ENCODE measurements around the gene PNPLA5. TPM values are rescaled to one million over a fixed set of nuclear protein-coding genes. Genes with fewer than 3 reads are reported as not detected.

PNPLA5 gene
- total and polyA plus RNA-seq, 2 of the 8 experiments (the other 6 are each of a cell fraction or from before 2014, with no cell fraction given), result 3.9 to 6.8 TPM

DNA sequence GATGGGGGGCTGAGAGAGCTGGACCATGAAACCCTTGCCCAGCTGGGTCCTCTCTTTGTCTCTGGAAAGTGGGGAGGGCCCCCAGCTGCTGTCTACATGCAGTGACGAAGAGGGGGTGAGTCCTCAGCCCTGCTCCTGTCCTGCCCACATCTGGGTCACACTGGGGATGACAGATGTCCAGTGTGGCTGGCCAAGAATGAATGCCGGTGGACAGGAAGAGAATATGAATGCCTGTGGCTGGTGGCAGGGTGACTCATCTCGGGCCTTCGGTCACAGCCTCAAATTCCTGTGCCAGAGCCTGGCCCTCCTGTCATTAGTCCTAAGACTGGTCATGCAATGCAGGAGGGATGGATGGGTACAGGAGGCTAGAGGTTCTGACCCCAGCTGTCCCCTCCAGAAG is 29.6 kb upstream of the PNPLA5 start:
- FAIRE-seq, result no peak
- H3K27me3 ChIP-seq (replicated peaks in 1 of 4; ENCODE audit: control insufficient read depth in 3 of 4, extremely low read depth in 1 of 4, insufficient read depth in 3 of 4, low read length in 3 of 4), result no peaks in the 10 kb centered on the region; a peak in 1 of 7 replicates
- H4K5ac ChIP-seq (ENCODE audit: insufficient read length, low read depth, low read length), result no peak overlapping the region
- peak overlapping the region; percentile 75; the same call in 1 of the 2 replicates for H2BK12ac ChIP-seq (ENCODE audit: low read depth, low read length)
- H3K23ac ChIP-seq (ENCODE audit: insufficient read length), result no peak overlapping the region
- H2AK5ac ChIP-seq (ENCODE audit: low read depth, low read length), result 0 out of 2 replicates have a peak overlapping the region, but pooled peaks have one; percentile 75
- H2BK15ac ChIP-seq (ENCODE audit: low read length), result peak overlapping the region; percentile 3; the same call in 1 of the 2 replicates
- TF ChIP-seq ASH2L (IDR thresholded peaks at IDR 0.05; ENCODE audit: low read length) (no peak), TBP (IDR thresholded peaks at IDR 0.05; ENCODE audit: low read depth, low read length) (no peak), CHD2 (IDR thresholded peaks at IDR 0.05; ENCODE audit: low read length) (no peak), POU5F1 (IDR thresholded peaks at IDR 0.05; ENCODE audit: low read depth, low read length) (no peak), SP2 (IDR thresholded peaks at IDR 0.05; ENCODE audit: low read length) (no peak), EP300 (IDR thresholded peaks at IDR 0.05; ENCODE audit: borderline replicate concordance in 1 of 2, low read depth in 2 of 2, low read length in 2 of 2) (no peak), CTCF (IDR thresholded peaks at IDR 0.05; ENCODE audit: control extremely low read depth in 1 of 3, insufficient read depth in 1 of 3, low read depth in 1 of 3, low read length in 3 of 3) (no peak), POLR2A (IDR thresholded peaks at IDR 0.05; ENCODE audit: control extremely low read depth in 1 of 2, low read depth in 2 of 2, low read length in 2 of 2) (no peak), GABPA (IDR thresholded peaks at IDR 0.05; ENCODE audit: borderline replicate concordance, insufficient read depth, low read length) (no peak)
- H2BK5ac ChIP-seq (ENCODE audit: low read depth, low read length), result 0 out of 2 replicates have a peak overlapping the region, but pooled peaks have one; percentile 52
- peaks cover 5% of the 10 kb centered on the region for H3K79me1 ChIP-seq (ENCODE audit: low read depth, low read length)
- H3K4me1 ChIP-seq (replicated peaks in 1 of 4; ENCODE audit: control insufficient read depth in 3 of 4, insufficient read depth in 4 of 4, low read length in 3 of 4), result peaks cover 8 to 23% (median 18%) of the 10 kb centered on the region in 4 experiments
- no peak overlapping the region for H3K4me2 ChIP-seq (ENCODE audit: insufficient read depth in 1 of 2, low read depth in 2 of 2, low read length in 2 of 2)
- no peaks in the 10 kb centered on the region for H3K9me3 ChIP-seq (ENCODE audit: insufficient read depth in 2 of 2, low read depth in 1 of 2, low read length in 1 of 2)
- no peak overlapping the region for H4K91ac ChIP-seq (replicated peaks; ENCODE audit: insufficient read length, low read length)
- ChIA-PET CTCF (ENCODE audit: partially characterized antibody) (interaction anchor here (0.8 to 1.7 kb wide), 6 partner anchors 15 to 72 kb away, joined by 3 to 6 read pairs (median 4); no protein-coding TSS in a partner anchor), POLR2A (ENCODE audit: partially characterized antibody) (interaction anchor here (1.1 to 1.9 kb wide), 2 partner anchors 10 to 15 kb away, joined by 3 to 7 read pairs; no protein-coding TSS in a partner anchor)
- H3K4me3 ChIP-seq (ENCODE audit: extremely low read depth in 1 of 4, insufficient read depth in 2 of 4, low read depth in 3 of 4, low read length in 4 of 4), result no peak overlapping the region
- H3K18ac ChIP-seq (ENCODE audit: extremely low read depth, low read length), result no peak overlapping the region
- H3K56ac ChIP-seq (replicated peaks; ENCODE audit: insufficient read length, low read depth, low read length), result no peak overlapping the region
- H2BK120ac ChIP-seq (replicated peaks; ENCODE audit: low read depth, low read length), result no peak overlapping the region
- peaks cover 0 to 11% of the 10 kb centered on the region in 2 experiments; a peak in 1 of 4 replicates for H3K79me2 ChIP-seq (ENCODE audit: control insufficient read depth in 1 of 2, insufficient read depth in 2 of 2, low read length in 2 of 2)
- H3K27ac ChIP-seq (ENCODE audit: low read depth, low read length), result no peak overlapping the region
- H2AFZ ChIP-seq (ENCODE audit: low read length), result no peak overlapping the region
- no peak for DNase-seq (ENCODE audit: low read depth in 1 of 2, low spot score in 2 of 2)
- H3K9ac ChIP-seq (replicated peaks in 1 of 4; ENCODE audit: extremely low read depth in 1 of 4, low read depth in 3 of 4, low read length in 3 of 4), result no peak overlapping the region
- WGBS, 2 experiments (ENCODE audit: extremely low coverage in 1 of 2, insufficient coverage in 1 of 2, insufficient read length in 1 of 2, insufficient replicate concordance in 2 of 2, low coverage in 1 of 2, low lambda C conversion rate in 2 of 2, missing lambda C conversion rate in 1 of 2), result 90% methylated on average over 4 of the region's 4 CpGs; no CpG with 5 or more reads in 1 of the 2 experiments
- H3K14ac ChIP-seq (ENCODE audit: insufficient read length), result no peak overlapping the region
- no peak overlapping the region for H2BK20ac ChIP-seq (ENCODE audit: low read length)
- peaks cover 15% of the 10 kb centered on the region; the same call in 1 of the 2 replicates for H3K23me2 ChIP-seq (ENCODE audit: low read depth, low read length)
- H3K36me3 ChIP-seq (ENCODE audit: control insufficient read depth in 2 of 4, insufficient read depth in 4 of 4, low read length in 3 of 4), result 0 out of 8 replicates have a peak, but pooled peaks cover 0 to under 1% (median 0%) of the 10 kb centered on the region in 4 experiments
- H4K8ac ChIP-seq (ENCODE audit: extremely low read depth, insufficient read depth, low read length), result no peak overlapping the region
- no peak overlapping the region for H3K4ac ChIP-seq (replicated peaks; ENCODE audit: insufficient read length, low read depth, low read length)
- peaks cover 3 to 7% of the 10 kb centered on the region in 2 experiments for H4K20me1 ChIP-seq (replicated peaks in 1 of 2; ENCODE audit: control insufficient read depth in 1 of 2, insufficient read depth in 2 of 2, low read length in 2 of 2)
